MM.1S (cell line): ENCODE measurements around the gene SCFD2.

Source experiments
- CTCF ChIP-seq: fragments of 300-600 bp; sonication (generic); IDR thresholded peaks from 2 replicates; pipeline ENCODE4 v1.5.1; 2016; ENCODE audit warnings: antibody characterized with exemption, low read length, mixed read lengths
- EZH2 ChIP-seq: fragments of 300-600 bp; sonication (generic); optimal IDR thresholded peaks from 2 replicates; pipeline ENCODE3; 2017; ENCODE audit warnings: low read depth, mild to moderate bottlenecking, antibody characterized with exemption, low read length, mixed read lengths
- EZH2phosphoT487 ChIP-seq: fragments of 300-600 bp; sonication (generic); IDR thresholded peaks from 2 replicates; pipeline ENCODE4 v1.6.1; 2018; ENCODE audit warnings: antibody characterized with exemption, low read length

- TF ChIP-seq CTCF (no peak), EZH2 (no peak), EZH2phosphoT487 (no peak)
Measured at GRCh38 chr4:52914051-52914605, 451.7 kb downstream of the SCFD2 start.
